ENCODE data around the gene RPL13.

The RPL13 gene

GRCh38 chr16:89544713-89545043 is 15.8 kb upstream of the RPL13 start:
- no peak for TF ChIP-seq CTCF (IDR thresholded peaks at IDR 0.05; ENCODE audit: low read depth, low read length)
- no peak overlapping the region for H3K4me3 ChIP-seq (replicated peaks in 1 of 2; ENCODE audit: low read depth in 2 of 2, low read length in 2 of 2)
- no peak for DNase-seq (ENCODE audit: low read depth in 2 of 2)

GRCh38 chr16:89545044-89545830 is 15.2 kb upstream of the RPL13 start:
- no peak for DNase-seq (ENCODE audit: low read depth in 2 of 2)
- no peak overlapping the region for H3K4me3 ChIP-seq (replicated peaks in 1 of 2; ENCODE audit: low read depth in 2 of 2, low read length in 2 of 2)
- TF ChIP-seq CTCF (IDR thresholded peaks at IDR 0.05; ENCODE audit: low read depth, low read length): no peak

- no peak overlapping the region for H3K4me3 ChIP-seq (replicated peaks in 1 of 2; ENCODE audit: low read depth in 2 of 2, low read length in 2 of 2)
- TF ChIP-seq CTCF (IDR thresholded peaks at IDR 0.05; ENCODE audit: low read depth, low read length): no peak
- DNase-seq (ENCODE audit: low read depth in 2 of 2): no peak
Measured at GRCh38 chr16:89545831-89546574, 14.5 kb upstream of the RPL13 start.

- no peak for TF ChIP-seq CTCF (IDR thresholded peaks at IDR 0.05; ENCODE audit: low read depth, low read length)
- no peak overlapping the region for H3K4me3 ChIP-seq (replicated peaks in 1 of 2; ENCODE audit: low read depth in 2 of 2, low read length in 2 of 2)
- no peak for DNase-seq (ENCODE audit: low read depth in 2 of 2)
Measured at GRCh38 chr16:89546781-89547180, 13.7 kb upstream of the RPL13 start.

- no peak for TF ChIP-seq CTCF (IDR thresholded peaks at IDR 0.05; ENCODE audit: low read depth, low read length)
Measured at GRCh38 chr16:89547291-89547690, 13.2 kb upstream of the RPL13 start.

GRCh38 chr16:89547860-89548259 is 12.6 kb upstream of the RPL13 start:
- no peak for DNase-seq (ENCODE audit: low read depth in 2 of 2)
- no peak overlapping the region for H3K4me3 ChIP-seq (replicated peaks in 1 of 2; ENCODE audit: low read depth in 2 of 2, low read length in 2 of 2)
- TF ChIP-seq CTCF (IDR thresholded peaks at IDR 0.05; ENCODE audit: low read depth, low read length): no peak

More at GRCh38 chr16:89547291-89547690, 13.2 kb upstream of the RPL13 start:
- no peak overlapping the region for H3K4me3 ChIP-seq (replicated peaks in 1 of 2; ENCODE audit: low read depth in 2 of 2, low read length in 2 of 2)
- no peak for DNase-seq (ENCODE audit: low read depth in 2 of 2)

Measured in cardiac fibroblast (primary cell).